H9 (cell line): ENCODE measurements around the gene TRIO. TPM values are rescaled to one million over a fixed set of nuclear protein-coding genes. Genes with fewer than 3 reads are reported as not detected.

Experiments
- DNase-seq: peaks from one replicate; pipeline ENCODE4 v3.0.0-alpha.2; 2017
- H2AFZ ChIP-seq: one replicate; pipeline ENCODE4 v1.6.1; 2013; ENCODE audit warnings: mild to moderate bottlenecking, low read length, control low read depth, moderate library complexity
- H2AK5ac ChIP-seq: 2 replicates; pipeline ENCODE4 v1.6.1; 2013; ENCODE audit warnings: low read length, control low read depth, mixed read lengths; ENCODE audit not compliant: insufficient read length
- H2BK120ac ChIP-seq: one replicate; pipeline ENCODE4 v1.6.1; 2013; ENCODE audit warnings: low read depth, mild to moderate bottlenecking, low read length, control low read depth, inconsistent platforms; ENCODE audit not compliant: poor library complexity, severe bottlenecking
- H2BK12ac ChIP-seq: 2 replicates; pipeline ENCODE4 v1.6.1; 2013; ENCODE audit warnings: low read length, control low read depth, mixed read lengths, low read depth; ENCODE audit not compliant: insufficient read length
- H2BK15ac ChIP-seq: 2 replicates; pipeline ENCODE4 v1.6.1; 2013; ENCODE audit warnings: low read depth, low read length, control low read depth
- H2BK20ac ChIP-seq: one replicate; pipeline ENCODE4 v1.6.1; 2013; ENCODE audit warnings: low read depth, mild to moderate bottlenecking, low read length, control low read depth, inconsistent platforms; ENCODE audit not compliant: poor library complexity, severe bottlenecking
- H2BK5ac ChIP-seq: 2 replicates; pipeline ENCODE4 v1.6.1; 2013; ENCODE audit warnings: low read length, control low read depth, mixed read lengths; ENCODE audit not compliant: insufficient read length
- H3K14ac ChIP-seq: 2 replicates; pipeline ENCODE4 v1.6.1; 2013; ENCODE audit warnings: low read length, control low read depth; ENCODE audit not compliant: insufficient read depth
- H3K18ac ChIP-seq: 2 replicates; pipeline ENCODE4 v1.6.1; 2013; ENCODE audit warnings: low read depth, mild to moderate bottlenecking, mixed read lengths, low read length, control low read depth; ENCODE audit not compliant: insufficient read length
- H3K23ac ChIP-seq: 2 replicates; pipeline ENCODE4 v1.6.1; 2013; ENCODE audit warnings: low read length, control low read depth, mixed read lengths, low read depth; ENCODE audit not compliant: insufficient read length
- H3K23me2 ChIP-seq: 2 replicates; pipeline ENCODE4 v1.6.1; 2013; ENCODE audit warnings: low read depth, mild to moderate bottlenecking, mixed read lengths, low read length, control low read depth; ENCODE audit not compliant: insufficient read length, poor library complexity, severe bottlenecking
- H3K27ac ChIP-seq: 2 replicates; pipeline ENCODE4 v1.5.1; 2013; ENCODE audit warnings: low read length, control low read depth, mixed read lengths, low read depth; ENCODE audit not compliant: insufficient read length
- H3K27me3 ChIP-seq: 2 replicates; pipeline ENCODE4 v1.6.1; 2013; ENCODE audit warnings: low read length, control low read depth, inconsistent platforms; ENCODE audit not compliant: insufficient read depth
- H3K4ac ChIP-seq: 2 replicates; pipeline ENCODE4 v1.6.1; 2013; ENCODE audit warnings: low read depth, mild to moderate bottlenecking, control low read depth, inconsistent platforms, low read length, moderate library complexity
- H3K4me1 ChIP-seq: 2 replicates; pipeline ENCODE4 v1.6.1; 2013; ENCODE audit warnings: low read length, control low read depth, inconsistent platforms; ENCODE audit not compliant: insufficient read depth
- H3K4me2 ChIP-seq: 2 replicates; pipeline ENCODE4 v1.6.1; 2013; ENCODE audit warnings: low read length, control low read depth, mixed read lengths; ENCODE audit not compliant: insufficient read length, insufficient read depth
- H3K56ac ChIP-seq: 2 replicates; pipeline ENCODE4 v1.6.1; 2013; ENCODE audit warnings: low read depth, mild to moderate bottlenecking, mixed read lengths, low read length, control low read depth; ENCODE audit not compliant: insufficient read length
- H3K79me1 ChIP-seq: 2 replicates; pipeline ENCODE4 v1.6.1; 2013; ENCODE audit warnings: low read depth, mild to moderate bottlenecking, moderate library complexity, low read length, control low read depth, inconsistent platforms; ENCODE audit not compliant: insufficient read depth, poor library complexity, severe bottlenecking
- H3K79me2 ChIP-seq: 2 replicates; pipeline ENCODE4 v1.6.1; 2013; ENCODE audit warnings: low read length, control low read depth, inconsistent platforms; ENCODE audit not compliant: insufficient read depth
- H3K9ac ChIP-seq: 2 replicates; pipeline ENCODE4 v1.6.1; 2013; ENCODE audit warnings: low read length, control low read depth, mixed read lengths; ENCODE audit not compliant: insufficient read length; ENCODE audit errors: extremely low read depth
- H3K9me3 ChIP-seq: one replicate; pipeline ENCODE4 v1.6.1; 2013; ENCODE audit warnings: low read depth, low read length, inconsistent platforms; ENCODE audit not compliant: control insufficient read depth
- H3T11ph ChIP-seq: one replicate; pipeline ENCODE4 v1.6.1; 2013; ENCODE audit warnings: mild to moderate bottlenecking, low read length, control low read depth, inconsistent platforms
- H4K20me1 ChIP-seq: one replicate; pipeline ENCODE4 v1.6.1; 2013; ENCODE audit not compliant: control insufficient read depth, insufficient read length, insufficient read depth
- H4K5ac ChIP-seq: 2 replicates; pipeline ENCODE4 v1.6.1; 2013; ENCODE audit warnings: low read depth, mild to moderate bottlenecking, mixed read lengths, low read length, control low read depth; ENCODE audit not compliant: insufficient read length
- H4K8ac ChIP-seq: replicated peaks from 2 replicates; pipeline ENCODE4 v1.6.1; 2013; ENCODE audit warnings: low read length, control low read depth, mixed read lengths, low read depth; ENCODE audit not compliant: insufficient read length
- H4K91ac ChIP-seq: 2 replicates; pipeline ENCODE4 v1.6.1; 2013; ENCODE audit warnings: low read depth, mild to moderate bottlenecking, moderate library complexity, mixed read lengths, low read length, control low read depth; ENCODE audit not compliant: insufficient read length
- H3K27ac Mint-ChIP-seq, 3 experiments: 2 replicates in 2 of 3; 3 replicates in 1 of 3; pipeline ENCODE4 v1.8.0; 2020 to 2021; ENCODE audit warnings: mixed read lengths in 3 of 3, mild to moderate bottlenecking in 1 of 3, moderate library complexity in 1 of 3
- H3K27me3 Mint-ChIP-seq: 2 replicates; pipeline ENCODE4 v1.8.0; 2021; ENCODE audit warnings: low read depth, mild to moderate bottlenecking, moderate library complexity, mixed read lengths
- H3K36me3 Mint-ChIP-seq, 3 experiments: 2 replicates in 2 of 3; 3 replicates in 1 of 3; pipeline ENCODE4 v1.8.0; 2020 to 2021; ENCODE audit warnings: low read depth in 3 of 3, mixed read lengths in 3 of 3; ENCODE audit not compliant: insufficient read depth in 1 of 3
- H3K4me1 Mint-ChIP-seq, 2 experiments: 2 replicates each; pipeline ENCODE4 v1.8.0; 2020; ENCODE audit warnings: mixed read lengths in 2 of 2
- H3K4me3 Mint-ChIP-seq, 2 experiments: 2 replicates in 1 of 2; 3 replicates in 1 of 2; pipeline ENCODE4 v1.8.0; 2020 to 2021; ENCODE audit warnings: mild to moderate bottlenecking in 2 of 2, mixed read lengths in 2 of 2, moderate library complexity in 1 of 2
- H3K9me3 Mint-ChIP-seq, 2 experiments: 2 replicates in 1 of 2; 3 replicates in 1 of 2; pipeline ENCODE4 v1.8.0; 2020; ENCODE audit warnings: mild to moderate bottlenecking in 2 of 2, mixed read lengths in 2 of 2, moderate library complexity in 1 of 2
- CTCF ChIP-seq: fragments of 200-600 bp; sonication (generic); conservative IDR thresholded peaks from 3 replicates; pipeline ENCODE4 v1.8.0; 2021; ENCODE audit warnings: antibody characterized with exemption, mild to moderate bottlenecking
- WGBS: extraction: QIAGEN DNeasy Blood & Tissue Kit; methylation state at CpG from one replicate; pipeline ENCODE4 v1.1.7; 2013; ENCODE audit warnings: missing lambda C conversion rate, low lambda C conversion rate, mixed read lengths; ENCODE audit not compliant: insufficient read length; ENCODE audit errors: extremely low coverage; 5-methylcytosine and 5-hydroxymethylcytosine counted together
- total RNA-seq: library from RNA; stranded (reverse); gene quantifications from 2 replicates; pipeline ENCODE4 v1.2.1, GENCODE V29; 2021

TRIO gene
- total RNA-seq, 1 experiment from 2014 or later: 87.8 TPM

- WGBS: no CpG with 5 or more reads among the region's 85 CpGs
- peak; percentile 45 for DNase-seq
- Histone ChIP-seq H3T11ph (no peak overlapping the region), H2BK120ac (no peak overlapping the region), H2BK12ac (no peak overlapping the region), H2BK15ac (no peak overlapping the region; the same call in 1 of the 2 replicates), H3K14ac (peak overlapping the region; percentile 90), H2BK5ac (no peak overlapping the region), H3K23ac (no peak overlapping the region), H3K9ac (peak overlapping the region; percentile 79), H4K91ac (no peak overlapping the region), H3K79me1 (peaks cover 9% of the 10 kb centered on the region), H3K56ac (no peak overlapping the region), H4K20me1 (no peaks in the 10 kb centered on the region), H2BK20ac (no peak overlapping the region), H3K79me2 (peaks cover 37% of the 10 kb centered on the region), H3K23me2 (peaks cover 19% of the 10 kb centered on the region), H3K4ac (no peak overlapping the region), H3K4me2 (peak overlapping the region; percentile 94), H3K9me3 (no peaks in the 10 kb centered on the region), H2AFZ (no peak overlapping the region), H2AK5ac (no peak overlapping the region), H4K8ac (no peak overlapping the region), H3K27ac (no peak overlapping the region), H4K5ac (no peak overlapping the region), H3K27me3 (no peaks in the 10 kb centered on the region), H3K18ac (peak overlapping the region; percentile 57), H3K4me1 (peaks cover 9% of the 10 kb centered on the region)
- H3K36me3 Mint-ChIP-seq: peaks cover 0 to 3% (median 0%) of the 10 kb centered on the region in 3 experiments; a peak in 2 of 7 replicates
- peaks cover 0 to 2% of the 10 kb centered on the region in 2 experiments; a peak in 2 of 5 replicates for H3K9me3 Mint-ChIP-seq
- peak overlapping the region in 2 of 3 experiments; percentile 51 to 79; a peak in 4 of 7 replicates for H3K27ac Mint-ChIP-seq
- H3K4me3 Mint-ChIP-seq: peak overlapping the region; percentile 85 to 96
- H3K27me3 Mint-ChIP-seq: peaks cover 19% of the 10 kb centered on the region
- TF ChIP-seq CTCF: no peak
- H3K4me1 Mint-ChIP-seq: peaks cover 47 to 48% of the 10 kb centered on the region in 2 experiments
Measured at GRCh38 chr5:14143841-14144585, 871 bp downstream of the TRIO start.
